Measurements from ENCODE around the gene TPM2.
"Not testable (repeated sequence)": the region's sequence is repeated elsewhere in the genome, so short reads cannot be mapped to it uniquely, and the experiment has no call there.

TPM2 gene

DNA sequence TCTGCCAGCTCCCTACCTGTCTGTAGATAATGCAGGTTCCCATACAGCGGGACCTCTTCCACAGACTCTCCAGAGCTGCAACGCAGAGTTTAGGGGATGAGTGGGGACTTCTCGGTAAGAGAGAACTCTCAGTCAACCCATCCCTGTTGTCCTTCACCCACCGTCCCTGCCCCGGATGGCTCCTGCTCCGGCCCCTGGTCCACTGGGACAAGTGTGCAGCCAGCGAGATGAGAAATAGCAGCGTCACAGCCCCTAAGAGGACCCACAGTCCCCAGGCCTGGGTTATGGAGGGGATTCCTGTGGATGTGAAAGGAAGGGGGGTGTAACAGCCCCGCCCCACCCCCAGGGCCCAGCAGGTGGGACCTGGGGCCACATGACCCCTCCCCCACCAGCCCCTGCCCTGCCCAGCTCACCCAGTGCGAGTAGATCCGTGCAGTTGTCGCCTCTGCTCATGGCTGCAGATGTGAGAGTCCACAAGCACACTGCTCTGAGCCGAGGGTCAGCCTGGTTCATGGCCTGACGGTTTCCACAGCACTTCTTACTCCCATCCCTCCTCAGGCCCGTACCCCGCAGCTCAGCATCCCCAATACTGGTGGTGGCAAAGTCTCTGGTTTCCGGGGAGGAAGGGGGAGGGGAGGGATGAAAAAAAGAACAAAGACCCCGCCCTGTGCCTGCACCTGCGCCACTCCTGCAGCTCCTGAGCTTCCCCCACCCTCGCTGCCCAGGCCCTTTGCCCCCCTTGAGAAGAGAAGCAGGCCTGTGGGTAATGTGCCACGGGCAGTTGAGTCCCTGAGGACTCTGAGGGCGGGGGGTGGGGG lies 39.2 kb downstream of the TPM2 start, which contains the start of gene SIT1:
Gene SIT1, minus strand, starts transcription at position 591 of the 818 bp plus-strand sequence. Its CDS starts 78 bp downstream, at position 513.
- no peak for DNase-seq

DNA sequence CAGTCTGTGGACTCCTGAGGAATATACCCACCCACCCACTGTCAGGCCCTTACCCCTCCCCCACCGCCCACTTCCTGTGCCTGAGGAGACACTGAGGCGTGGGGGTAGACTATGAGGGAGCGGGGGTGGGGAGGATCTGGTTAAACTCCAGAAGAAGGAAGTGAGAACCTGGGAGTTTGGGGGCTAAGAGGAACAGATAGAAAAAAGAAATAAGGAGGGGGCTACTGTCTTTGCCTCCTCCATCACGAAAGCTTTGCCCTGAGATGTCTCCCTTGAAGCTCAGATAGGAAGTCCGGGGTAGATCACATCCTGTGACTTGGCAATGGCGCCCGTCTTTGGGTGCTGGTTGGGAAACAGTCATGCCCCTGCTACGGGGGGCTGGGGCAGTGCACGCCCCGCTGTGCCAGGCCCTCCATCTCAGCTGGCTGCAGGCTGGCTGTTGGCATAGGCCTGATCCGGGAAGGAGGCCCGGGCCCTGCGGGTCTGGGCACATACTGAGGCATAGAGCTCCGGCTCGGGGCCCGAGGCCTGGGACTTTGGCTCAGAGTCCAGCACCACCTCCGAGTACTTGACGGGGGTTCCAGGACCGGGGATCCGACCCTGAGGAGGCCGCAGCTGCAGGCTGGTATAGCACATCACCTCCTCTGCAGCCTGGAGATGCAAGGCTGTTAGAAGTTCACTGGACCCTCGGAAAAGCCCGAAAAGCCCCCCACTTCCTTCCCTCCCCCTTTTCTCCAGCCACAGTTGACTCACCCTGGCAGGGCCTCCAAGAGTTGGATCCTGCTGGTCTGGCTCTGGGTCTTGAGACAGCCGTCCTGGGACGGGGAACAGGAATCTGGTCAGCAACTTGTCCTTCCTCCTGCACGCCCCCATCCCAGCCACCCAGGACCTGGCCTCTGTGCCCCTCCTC lies 40.0 kb downstream of the TPM2 start:
- DNase-seq, result peak; percentile 19

DNA sequence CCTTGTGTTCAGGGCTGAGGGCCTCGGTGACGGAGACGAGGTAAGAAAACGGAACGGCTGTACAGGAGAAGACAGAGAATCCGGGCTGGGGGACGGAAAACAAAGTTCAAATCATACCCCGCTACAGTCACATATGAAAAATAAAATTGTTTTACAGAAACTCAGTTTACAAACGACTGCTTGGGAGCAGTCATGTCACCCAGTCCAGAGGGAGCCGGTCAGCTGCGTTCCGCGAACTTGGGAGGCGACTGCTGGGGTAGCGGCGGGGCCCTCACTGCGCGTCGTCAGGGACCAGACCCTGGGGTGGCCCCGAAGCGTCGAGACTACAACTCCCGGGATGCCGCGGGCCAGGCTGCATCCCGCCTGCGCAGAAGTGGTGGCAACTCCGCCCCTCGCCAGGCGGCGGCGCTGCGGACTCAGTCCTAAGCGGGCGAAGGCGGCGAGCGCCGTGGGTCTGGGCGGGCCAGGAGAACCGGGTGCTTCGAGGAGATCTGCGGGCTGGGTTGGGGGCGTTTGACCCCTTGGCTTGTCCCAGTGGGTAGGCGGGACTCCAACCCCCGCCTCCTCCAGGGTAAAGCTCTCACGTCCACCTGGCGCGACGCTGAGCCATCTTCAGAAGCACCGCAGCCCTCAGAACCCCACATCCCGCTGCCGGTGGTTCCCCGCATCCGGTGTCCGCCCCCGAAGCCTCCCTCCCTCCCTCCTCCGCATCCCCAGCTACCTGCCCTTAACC lies 43.0 kb downstream of the TPM2 start:
- DNase-seq, result peak; percentile 83

DNA sequence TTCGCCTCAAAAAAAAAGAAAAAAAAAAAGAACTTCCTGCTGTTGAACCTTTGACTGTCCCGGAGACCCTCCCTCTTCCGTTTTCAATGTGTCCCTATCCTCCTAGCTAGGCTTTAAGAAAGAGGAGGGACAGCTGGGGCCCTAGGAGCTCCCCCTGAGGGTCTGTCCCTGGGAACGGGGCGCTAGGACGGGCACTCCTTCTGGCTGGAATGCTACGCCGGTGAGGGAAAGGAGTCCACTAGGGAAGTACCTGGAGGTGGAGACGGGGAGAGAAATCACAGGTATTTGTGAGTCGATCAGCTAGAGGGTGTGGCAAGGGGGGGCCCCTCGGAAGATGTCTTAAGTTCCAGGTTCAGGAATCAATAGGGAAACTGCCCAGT lies 43.6 kb downstream of the TPM2 start:
- DNase-seq, result no peak

DNA sequence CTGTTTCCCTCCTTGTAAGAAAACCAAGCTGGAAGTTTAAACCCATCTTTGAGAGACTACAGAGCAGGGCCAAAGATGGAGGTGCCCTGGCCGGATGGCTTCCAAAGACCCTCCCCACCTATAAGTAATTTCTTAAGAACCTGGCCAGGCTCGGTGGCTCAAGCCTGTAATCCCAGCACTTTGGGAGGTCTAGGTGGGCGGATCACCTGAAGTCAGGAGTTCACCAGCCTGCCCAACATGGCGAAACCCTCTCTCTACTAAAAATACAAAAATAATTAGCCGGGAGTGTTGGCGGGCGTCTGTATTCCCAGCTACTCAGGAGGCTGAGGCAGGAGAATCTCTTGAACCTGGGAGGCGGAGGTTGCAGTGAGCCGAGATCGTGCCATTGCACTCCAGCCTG lies 44.0 kb downstream of the TPM2 start:
- DNase-seq, result not testable (repeated sequence)

DNA sequence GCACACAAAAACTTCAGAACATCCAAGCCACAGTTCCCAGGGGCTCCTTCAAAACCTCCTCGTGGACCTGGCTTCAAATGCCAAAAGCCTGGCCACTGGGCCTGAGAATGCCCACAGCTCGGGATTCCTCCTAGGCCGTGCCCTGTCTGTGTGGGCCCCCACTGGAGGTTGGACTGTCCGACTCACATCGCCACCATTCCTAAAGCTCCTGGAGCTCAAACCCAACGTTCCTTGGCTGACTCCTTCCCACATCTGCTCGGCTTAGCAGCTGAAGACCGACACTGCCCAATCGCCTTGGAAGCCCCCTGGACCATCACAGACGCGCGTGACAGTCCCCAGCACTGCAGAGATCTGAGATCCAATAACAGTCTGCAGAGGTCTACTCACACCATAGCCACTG lies 46.7 kb downstream of the TPM2 start:
- no peak for DNase-seq

DNA sequence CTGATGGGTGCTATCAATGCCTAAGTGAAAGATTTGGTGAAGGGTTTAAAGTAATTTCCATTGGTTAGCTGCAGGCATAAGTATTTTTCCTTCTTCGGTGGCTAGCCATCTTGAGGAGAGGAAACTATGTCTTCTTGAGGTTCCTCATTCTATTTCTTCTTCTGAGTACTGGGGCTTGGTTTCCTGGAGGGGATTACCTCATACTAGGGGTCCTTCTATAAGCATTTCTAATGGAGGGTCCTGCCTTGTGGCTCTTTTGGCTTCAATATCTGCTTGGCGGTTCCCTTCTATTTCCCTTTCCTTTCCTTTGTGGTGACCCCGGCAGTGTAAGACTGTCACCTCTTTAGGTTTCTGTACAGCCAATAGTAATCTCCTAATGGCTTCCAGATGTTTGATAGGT lies 48.2 kb downstream of the TPM2 start:
- DNase-seq, result not testable (repeated sequence)

DNA sequence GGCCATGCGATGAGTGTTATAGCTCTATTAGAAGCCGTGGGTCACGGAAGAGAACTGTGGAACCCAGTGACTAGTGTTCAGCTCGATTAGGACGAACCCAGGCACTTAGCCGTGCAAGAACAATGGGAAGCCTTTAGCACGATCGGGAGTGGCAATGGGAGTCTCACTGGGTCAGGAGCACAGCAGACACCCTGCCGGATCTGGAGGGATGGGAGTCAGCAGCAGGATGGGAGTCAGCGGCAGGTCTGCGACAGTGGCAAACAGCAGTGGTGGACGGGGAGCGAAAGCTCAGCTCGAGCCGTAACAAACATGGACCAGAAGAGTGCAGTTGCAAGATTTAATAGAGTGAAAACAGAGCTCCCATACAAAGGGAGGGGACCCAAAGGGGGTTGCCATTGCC lies 49.3 kb downstream of the TPM2 start:
- DNase-seq, result not testable (repeated sequence)

DNA sequence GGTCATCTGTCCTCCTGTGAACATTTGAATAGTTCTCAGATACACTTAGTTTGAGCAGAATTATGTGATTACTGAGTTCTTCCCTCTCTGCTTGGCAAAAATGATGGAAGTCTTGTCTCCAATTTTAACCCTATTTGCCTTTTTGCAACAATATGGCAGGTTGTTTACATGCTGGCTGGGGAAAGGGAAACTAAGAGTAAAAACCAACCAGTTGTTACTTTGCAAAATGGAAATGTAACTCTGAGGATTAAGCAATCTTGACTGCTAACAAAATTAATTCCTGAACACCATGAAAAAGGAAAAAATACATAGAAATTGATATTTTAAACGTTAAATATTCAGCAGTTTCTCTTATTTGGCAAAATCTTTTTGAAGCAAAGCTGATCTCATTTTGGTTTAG lies 50.1 kb downstream of the TPM2 start:
- no peak for DNase-seq

DNA sequence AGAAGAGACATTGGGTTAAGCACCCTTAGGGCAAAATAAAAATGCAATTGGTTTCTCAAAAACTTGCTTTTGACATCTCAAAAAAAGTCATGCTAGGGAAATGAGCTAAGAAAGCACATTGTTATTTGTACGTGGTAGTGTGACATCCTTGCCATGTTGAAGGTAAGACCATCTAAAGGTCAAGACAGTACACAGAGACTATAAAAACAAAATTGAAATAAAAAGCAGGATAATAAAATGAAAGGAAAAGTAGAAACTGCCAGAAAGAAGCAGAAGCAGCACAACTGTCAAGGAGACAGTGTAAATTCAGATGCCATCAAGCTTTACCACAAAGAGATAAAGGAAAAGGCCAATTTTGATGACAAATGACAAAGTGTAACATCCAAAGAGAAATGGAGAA lies 50.5 kb downstream of the TPM2 start:
- DNase-seq, result not testable (repeated sequence)

DNA sequence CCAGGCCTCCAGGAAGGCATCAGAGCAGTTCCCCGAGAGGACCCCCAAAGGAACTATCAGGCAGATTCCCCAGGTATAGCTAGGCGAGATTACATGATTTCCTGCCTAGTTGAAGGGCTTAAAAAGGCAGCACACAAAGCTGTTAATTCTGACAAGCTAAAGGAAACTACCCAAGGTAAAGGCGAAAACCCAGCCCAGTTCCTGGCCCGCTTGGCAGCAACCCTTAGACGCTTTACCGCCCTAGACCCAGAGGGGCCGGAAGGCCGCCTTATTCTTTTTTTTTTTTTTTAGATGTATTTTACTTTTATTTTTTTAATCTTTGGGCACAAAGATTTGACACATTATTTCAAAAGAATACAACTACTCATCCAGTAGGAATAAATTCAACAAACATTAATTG lies 51.0 kb downstream of the TPM2 start:
- DNase-seq, result not testable (repeated sequence)

DNA sequence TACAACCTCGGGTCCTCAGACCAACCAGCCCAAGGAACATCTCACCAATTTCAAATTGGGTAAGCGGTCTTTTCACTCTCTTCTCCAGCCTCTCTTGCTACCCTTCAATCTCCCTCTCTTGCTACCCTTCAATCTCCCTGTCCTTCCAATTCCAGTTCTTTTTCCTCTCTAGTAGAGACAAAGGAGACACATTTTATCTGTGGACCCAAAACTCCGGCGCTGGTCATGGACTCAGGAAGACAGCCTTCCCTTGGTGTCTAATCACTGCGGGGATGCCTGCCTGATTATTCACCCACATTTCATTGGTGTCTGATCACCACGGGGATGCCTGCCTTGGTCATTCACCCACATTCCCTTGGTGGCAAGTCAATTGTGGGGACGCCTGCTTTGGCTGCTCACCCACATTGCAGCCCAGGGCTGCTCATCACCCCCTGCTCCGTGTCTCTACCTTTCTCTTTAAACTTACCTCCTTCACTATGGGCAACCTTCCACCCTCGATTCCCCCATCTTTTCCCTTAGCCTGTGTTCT lies 52.2 kb downstream of the TPM2 start:
- DNase-seq, result not testable (repeated sequence)

DNA sequence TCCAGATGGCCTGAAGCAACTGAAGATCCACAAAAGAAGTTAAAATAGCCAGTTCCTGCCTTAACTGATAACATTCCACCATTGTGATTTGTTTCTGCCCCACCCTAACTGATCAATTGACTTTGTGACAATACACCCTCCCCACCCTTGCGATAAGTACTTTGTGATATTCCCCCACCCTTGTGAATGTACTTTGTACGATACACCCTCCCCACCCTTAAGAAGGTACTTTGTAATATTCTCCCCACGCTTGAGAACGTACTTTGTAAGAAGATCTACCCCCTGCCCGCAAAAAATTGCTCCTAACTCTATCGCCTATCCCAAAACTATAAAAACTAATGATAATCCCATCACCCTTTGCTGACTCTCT lies 52.9 kb downstream of the TPM2 start:
- not testable (repeated sequence) for DNase-seq

DNA sequence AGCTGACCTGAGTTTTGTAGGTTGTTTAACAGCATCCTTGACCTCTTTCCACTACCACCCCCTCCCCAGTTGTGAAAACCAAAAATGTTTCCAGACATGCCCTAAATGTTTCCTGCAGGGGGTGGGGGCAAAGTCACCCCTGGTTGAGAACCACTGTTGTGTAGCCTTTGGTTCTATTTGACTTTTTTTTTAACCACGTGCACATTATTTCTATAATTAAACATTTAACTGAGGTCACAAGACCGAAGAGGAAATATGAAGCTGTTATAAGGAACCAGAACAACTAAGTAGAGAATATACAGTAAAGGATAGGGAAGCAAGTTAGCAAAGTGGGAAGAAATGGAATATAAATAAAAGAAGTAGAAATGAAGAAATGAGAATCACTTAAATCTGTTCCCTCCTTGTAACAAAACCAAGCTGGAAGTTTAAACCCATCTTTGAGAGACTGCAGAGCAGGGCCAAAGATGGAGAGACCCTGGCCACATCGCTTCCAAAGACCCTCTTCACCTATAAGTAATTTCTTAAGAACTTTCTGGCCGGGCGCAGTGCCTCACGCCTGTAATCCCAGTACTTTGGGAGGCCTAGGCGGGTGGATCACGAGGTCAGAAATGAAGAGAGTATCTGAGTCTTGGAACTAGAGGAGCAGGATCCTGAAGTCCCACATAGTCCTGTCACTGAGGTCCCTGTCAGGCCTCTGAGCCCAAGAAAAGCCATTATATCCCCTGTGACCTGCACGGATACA lies 53.4 kb downstream of the TPM2 start:
- no peak for DNase-seq

DNA sequence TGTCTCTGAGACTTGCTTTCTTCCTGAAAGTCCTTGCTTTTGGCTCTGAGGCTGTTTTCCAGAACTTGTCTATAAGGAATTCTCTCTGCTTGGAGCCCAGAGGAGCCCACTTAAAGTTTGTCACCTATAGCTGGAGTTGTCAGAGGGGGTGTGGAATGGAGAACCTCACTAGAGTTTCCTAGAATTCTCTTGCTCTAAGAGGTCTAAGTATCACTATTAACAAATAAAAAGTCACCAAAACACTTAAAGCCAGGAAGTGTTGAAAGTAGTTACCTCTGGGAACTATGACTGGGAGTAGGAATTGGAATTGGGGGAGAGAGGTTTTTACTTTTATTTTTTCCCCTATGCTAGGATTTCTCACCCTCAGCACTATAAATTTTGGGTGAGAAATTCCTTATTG lies 54.0 kb downstream of the TPM2 start:
- DNase-seq, result no peak
